ENCODE results near the gene PIPOX. TPM values are rescaled to one million over a fixed set of nuclear protein-coding genes. Genes with fewer than 3 reads are reported as not detected.

The PIPOX gene
- total and polyA plus RNA-seq, 7 donors: 0.71 to 20.5 (median 8.7) TPM; not detected in 1

GRCh38 chr17:29041571-29041970, 1.4 kb upstream of the PIPOX start:
- Histone ChIP-seq H3K27me3 (no peaks in the 10 kb centered on the region), H3K4me3 (no peak overlapping the region), H3K9me3 (no peaks in the 10 kb centered on the region), H3K27ac (no peak overlapping the region), H3K36me3 (no peaks in the 10 kb centered on the region), H3K4me1 (no peaks in the 10 kb centered on the region)
- no peak for DNase-seq
- intact Hi-C loops (cut with DNase I): no loop called here
- 89 to 92% methylated on average over 6 of the region's 6 CpGs for WGBS, 2 donors
- TF ChIP-seq, protein P1, sequence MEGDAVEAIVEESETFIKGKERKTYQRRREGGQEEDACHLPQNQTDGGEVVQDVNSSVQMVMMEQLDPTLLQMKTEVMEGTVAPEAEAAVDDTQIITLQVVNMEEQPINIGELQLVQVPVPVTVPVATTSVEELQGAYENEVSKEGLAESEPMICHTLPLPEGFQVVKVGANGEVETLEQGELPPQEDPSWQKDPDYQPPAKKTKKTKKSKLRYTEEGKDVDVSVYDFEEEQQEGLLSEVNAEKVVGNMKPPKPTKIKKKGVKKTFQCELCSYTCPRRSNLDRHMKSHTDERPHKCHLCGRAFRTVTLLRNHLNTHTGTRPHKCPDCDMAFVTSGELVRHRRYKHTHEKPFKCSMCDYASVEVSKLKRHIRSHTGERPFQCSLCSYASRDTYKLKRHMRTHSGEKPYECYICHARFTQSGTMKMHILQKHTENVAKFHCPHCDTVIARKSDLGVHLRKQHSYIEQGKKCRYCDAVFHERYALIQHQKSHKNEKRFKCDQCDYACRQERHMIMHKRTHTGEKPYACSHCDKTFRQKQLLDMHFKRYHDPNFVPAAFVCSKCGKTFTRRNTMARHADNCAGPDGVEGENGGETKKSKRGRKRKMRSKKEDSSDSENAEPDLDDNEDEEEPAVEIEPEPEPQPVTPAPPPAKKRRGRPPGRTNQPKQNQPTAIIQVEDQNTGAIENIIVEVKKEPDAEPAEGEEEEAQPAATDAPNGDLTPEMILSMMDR (IDR thresholded peaks at IDR 0.05): no peak
- TF ChIP-seq POLR2A (IDR thresholded peaks at IDR 0.05): no peak
- TF ChIP-seq POLR2AphosphoS5 (IDR thresholded peaks at IDR 0.05): no peak

DNA sequence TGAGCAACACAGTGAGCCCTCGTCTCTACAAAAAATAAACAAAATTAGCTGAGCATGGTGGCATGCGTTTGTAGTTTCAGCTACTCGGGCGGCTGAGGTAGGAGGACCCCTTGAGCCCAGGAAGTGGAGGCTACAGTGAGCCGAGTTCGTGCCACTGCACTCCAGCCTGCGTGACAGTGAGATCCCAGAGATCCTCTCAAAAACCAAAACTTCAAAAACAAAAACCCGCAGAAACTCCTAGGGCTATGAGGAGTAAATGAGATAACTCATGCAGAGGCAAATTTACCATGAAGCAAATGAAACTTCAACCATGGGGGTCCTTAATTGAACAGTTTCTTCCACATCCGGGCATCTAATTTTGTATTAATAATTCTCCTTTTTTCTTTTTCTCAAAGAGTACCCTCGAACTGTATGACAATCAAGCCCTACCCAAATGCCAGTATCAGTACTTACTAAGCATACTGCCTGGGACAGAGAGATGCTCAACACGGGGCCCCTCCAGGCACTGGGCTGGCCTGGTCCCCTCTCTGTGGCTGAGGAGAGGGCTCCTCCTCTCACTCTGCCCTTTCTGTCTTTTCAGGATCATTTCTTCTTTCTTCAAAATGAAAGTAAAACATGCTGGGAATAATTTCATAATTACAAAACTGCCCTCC, 789 bp upstream of the PIPOX start:
- Histone ChIP-seq H3K27me3 (no peaks in the 10 kb centered on the region), H3K27ac (no peak overlapping the region), H3K4me3 (no peak overlapping the region), H3K36me3 (no peaks in the 10 kb centered on the region), H3K9me3 (no peaks in the 10 kb centered on the region), H3K4me1 (no peaks in the 10 kb centered on the region)
- WGBS, 2 donors: 78 to 81% methylated on average over 11 of the region's 11 CpGs
- no peak for TF ChIP-seq EP300 (IDR thresholded peaks at IDR 0.05)
- TF ChIP-seq POLR2A (IDR thresholded peaks at IDR 0.05): no peak
- no peak for TF ChIP-seq POLR2AphosphoS5 (IDR thresholded peaks at IDR 0.05)
- TF ChIP-seq, protein P1 (IDR thresholded peaks at IDR 0.05): no peak
- intact Hi-C loops (cut with DNase I): no loop called here
- no peak for DNase-seq

- H3K4me1 ChIP-seq: no peaks in the 10 kb centered on the region
- no peak overlapping the region for H3K27ac ChIP-seq
- no peak for DNase-seq
- H3K27me3 ChIP-seq: no peaks in the 10 kb centered on the region
- no peaks in the 10 kb centered on the region for H3K36me3 ChIP-seq
- TF ChIP-seq EP300 (IDR thresholded peaks at IDR 0.05): no peak
- TF ChIP-seq POLR2A (IDR thresholded peaks at IDR 0.05): no peak
- TF ChIP-seq POLR2AphosphoS5 (IDR thresholded peaks at IDR 0.05): no peak
- no peaks in the 10 kb centered on the region for H3K9me3 ChIP-seq
- WGBS, 2 donors: 83 to 92% methylated on average over 3 of the region's 3 CpGs
- intact Hi-C loops (cut with DNase I): no loop called here
- no peak overlapping the region for H3K4me3 ChIP-seq
These were observed 701 bp downstream of the PIPOX start for GRCh38 chr17:29043539-29044145.

GRCh38 chr17:29045026-29045425, 2.1 kb downstream of the PIPOX start:
- Histone ChIP-seq H3K36me3 (no peaks in the 10 kb centered on the region), H3K27ac (no peak overlapping the region), H3K9me3 (no peaks in the 10 kb centered on the region), H3K4me3 (no peak overlapping the region), H3K27me3 (no peaks in the 10 kb centered on the region), H3K4me1 (no peaks in the 10 kb centered on the region)
- DNase-seq: no peak
- WGBS, 2 donors: 91 to 92% methylated on average over 4 of the region's 4 CpGs
- TF ChIP-seq EP300 (IDR thresholded peaks at IDR 0.05) (no peak), POLR2A (IDR thresholded peaks at IDR 0.05) (no peak), POLR2AphosphoS5 (IDR thresholded peaks at IDR 0.05) (no peak)
- TF ChIP-seq, protein P1 (IDR thresholded peaks at IDR 0.05): no peak
- intact Hi-C loops (cut with DNase I): no loop called here

- intact Hi-C loops (cut with DNase I): no loop called here
- Histone ChIP-seq H3K9me3 (no peaks in the 10 kb centered on the region), H3K27me3 (no peaks in the 10 kb centered on the region), H3K4me3 (no peak overlapping the region), H3K36me3 (no peaks in the 10 kb centered on the region), H3K4me1 (no peaks in the 10 kb centered on the region), H3K27ac (no peak overlapping the region)
- 69 to 71% methylated on average over 7 of the region's 7 CpGs for WGBS, 2 donors
- TF ChIP-seq POLR2A (IDR thresholded peaks at IDR 0.05): no peak
- no peak for TF ChIP-seq POLR2AphosphoS5 (IDR thresholded peaks at IDR 0.05)
- TF ChIP-seq, protein P1 (IDR thresholded peaks at IDR 0.05): no peak
- TF ChIP-seq EP300 (IDR thresholded peaks at IDR 0.05): no peak
- no peak for DNase-seq
These were observed 3.0 kb downstream of the PIPOX start for GRCh38 chr17:29045734-29046472.

All from sigmoid colon (tissue), 7 donors.